Measurements from ENCODE around the gene CD177.
"Not testable (repeated sequence)": the region's sequence is repeated elsewhere in the genome, so short reads cannot be mapped to it uniquely, and the experiment has no call there.

CD177 gene

GRCh38 chr19:43353606-43354304 is at the start of gene CD177:
TSS of gene CD177 (plus strand) at chr19:43353686. CDS start at chr19:43353715, 29 bp downstream.
- DNase-seq, result no peak

- DNase-seq, result no peak
These were observed 47.8 kb upstream of the CD177 start for GRCh38 chr19:43305642-43306041.

GRCh38 chr19:43306097-43306496 is 47.4 kb upstream of the CD177 start:
- no peak for DNase-seq

- no peak for DNase-seq
These were observed 45.2 kb upstream of the CD177 start for GRCh38 chr19:43308244-43308815.

GRCh38 chr19:43309466-43309865 is 44.0 kb upstream of the CD177 start:
- no peak for DNase-seq

- no peak for DNase-seq
These were observed 43.3 kb upstream of the CD177 start for GRCh38 chr19:43310221-43310620.

GRCh38 chr19:43311256-43311655 is 42.2 kb upstream of the CD177 start:
- no peak for DNase-seq

- no peak for DNase-seq
These were observed 41.8 kb upstream of the CD177 start for GRCh38 chr19:43311706-43312105.

GRCh38 chr19:43313711-43314495 is 39.6 kb upstream of the CD177 start:
- no peak for DNase-seq

- no peak for DNase-seq
These were observed 37.6 kb upstream of the CD177 start for GRCh38 chr19:43315851-43316250.

GRCh38 chr19:43316591-43317319 is 36.7 kb upstream of the CD177 start:
- DNase-seq, result no peak

- no peak for DNase-seq
These were observed 35.3 kb upstream of the CD177 start for GRCh38 chr19:43318203-43318602.

- no peak for DNase-seq
These were observed 34.6 kb upstream of the CD177 start for GRCh38 chr19:43318796-43319314.

- no peak for DNase-seq
These were observed 32.9 kb upstream of the CD177 start for GRCh38 chr19:43320546-43320945.

- DNase-seq, result not testable (repeated sequence)
These were observed 26.7 kb upstream of the CD177 start for GRCh38 chr19:43326761-43327160.

- DNase-seq, result not testable (repeated sequence)
These were observed 24.9 kb upstream of the CD177 start for GRCh38 chr19:43328561-43328960.

- DNase-seq, result not testable (repeated sequence)
These were observed 24.4 kb upstream of the CD177 start for GRCh38 chr19:43329049-43329448.

GRCh38 chr19:43329989-43330388 is 23.5 kb upstream of the CD177 start:
- DNase-seq, result no peak

- no peak for DNase-seq
These were observed 22.6 kb upstream of the CD177 start for GRCh38 chr19:43330726-43331434.

GRCh38 chr19:43331435-43332010 is 22.0 kb upstream of the CD177 start:
- DNase-seq, result no peak

- no peak for DNase-seq
These were observed 21.2 kb upstream of the CD177 start for GRCh38 chr19:43332058-43332922.
